ENCODE measurements around the gene KRT222.

The KRT222 gene

DNA sequence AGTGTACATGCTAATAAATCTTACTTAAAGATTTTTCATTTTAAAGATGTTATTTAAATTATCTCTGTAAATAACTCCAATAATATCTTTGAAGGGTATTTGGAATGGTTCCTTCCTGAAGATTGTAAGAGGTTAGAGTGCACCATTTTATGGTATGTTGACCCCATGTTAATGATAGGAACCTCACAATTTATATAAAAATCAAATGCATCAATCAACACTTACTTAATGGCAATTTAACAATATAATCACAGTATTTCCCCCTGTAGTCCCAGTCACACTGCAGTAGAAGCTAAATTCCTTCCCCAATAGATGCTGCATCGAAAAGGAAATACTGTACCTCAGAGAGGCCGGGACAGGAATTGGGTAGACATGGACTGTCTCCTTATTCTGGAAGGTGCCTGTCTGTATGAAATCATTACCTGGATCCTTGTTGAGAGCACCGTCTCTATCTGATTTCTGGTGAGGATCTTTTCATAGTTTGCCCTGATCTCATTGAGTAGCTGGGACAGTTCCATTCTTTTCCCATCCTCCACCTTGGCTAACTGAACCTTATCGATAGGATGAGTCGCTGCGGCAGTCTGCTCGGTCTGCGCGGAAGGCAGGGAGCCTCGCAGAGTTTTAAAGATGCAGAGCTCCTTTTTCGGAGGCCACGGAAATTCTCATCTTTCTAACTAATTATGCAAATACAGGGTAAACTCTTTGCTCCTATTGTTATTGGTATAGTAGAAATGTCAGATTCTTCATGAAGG is at the start of gene KRT222:
TSS of gene KRT222 (minus strand) at position 596 of the 752 bp plus-strand sequence. CDS start at position 518, 78 bp downstream.
- DNase-seq: no peak

DNA sequence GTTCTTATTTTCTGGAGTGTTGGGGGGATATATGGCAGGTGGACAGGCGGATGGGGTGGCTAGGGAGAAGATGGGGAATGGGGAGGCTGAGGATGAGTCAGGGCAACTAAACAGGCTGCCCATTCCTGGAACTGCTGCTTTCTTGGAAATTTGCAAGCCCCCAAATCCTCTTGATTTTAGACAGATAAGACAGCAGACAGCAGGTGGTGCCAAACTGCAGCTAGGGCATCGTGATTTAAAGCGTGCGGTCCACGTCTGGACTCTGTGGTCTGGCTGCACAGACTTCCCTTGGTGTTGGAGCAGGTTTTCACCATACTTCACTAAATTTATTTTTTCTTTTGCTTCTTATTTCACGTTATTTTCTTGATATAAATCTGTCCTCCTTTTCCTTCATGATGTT is 49.5 kb upstream of the KRT222 start:
- DNase-seq: no peak

DNA sequence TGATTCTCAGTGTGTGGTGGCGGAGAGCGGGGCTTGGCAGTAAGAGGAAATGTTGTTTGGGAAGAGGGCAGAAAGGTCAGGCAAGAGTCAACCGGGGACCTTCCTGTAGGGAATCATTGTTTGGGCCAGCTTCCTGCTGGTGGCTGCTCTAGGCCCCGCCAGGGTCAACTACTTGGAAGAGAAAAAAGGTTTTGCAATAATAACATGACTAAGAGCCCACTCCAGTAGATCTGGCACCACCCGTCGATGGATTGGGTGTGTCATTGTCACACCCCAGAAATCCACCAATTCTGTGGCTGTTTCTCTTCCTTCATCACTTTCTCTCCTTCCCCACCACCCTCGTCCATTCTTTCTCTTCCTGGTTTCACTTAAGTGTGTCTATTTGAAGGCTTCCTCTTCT is 42.8 kb upstream of the KRT222 start:
- no peak for DNase-seq

DNA sequence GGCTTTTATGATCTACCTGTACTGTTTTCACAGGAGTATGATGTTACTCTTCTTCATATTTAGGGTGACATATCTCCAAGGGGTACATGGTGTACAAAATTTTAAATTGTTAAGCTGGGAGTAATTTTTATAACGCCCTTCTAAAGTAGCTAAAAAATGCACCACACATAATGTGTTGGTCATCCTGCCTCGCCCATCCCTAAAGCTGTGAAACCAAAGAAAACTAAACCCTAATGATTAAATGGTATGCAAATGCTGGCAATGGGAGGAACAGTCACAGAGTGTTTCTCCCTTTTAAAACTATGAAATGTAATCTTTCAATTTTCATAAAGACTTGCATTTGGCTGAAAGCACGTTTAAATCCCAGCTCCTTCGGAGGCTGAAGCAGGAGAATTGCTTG is 40.6 kb upstream of the KRT222 start:
- no peak for DNase-seq

DNA sequence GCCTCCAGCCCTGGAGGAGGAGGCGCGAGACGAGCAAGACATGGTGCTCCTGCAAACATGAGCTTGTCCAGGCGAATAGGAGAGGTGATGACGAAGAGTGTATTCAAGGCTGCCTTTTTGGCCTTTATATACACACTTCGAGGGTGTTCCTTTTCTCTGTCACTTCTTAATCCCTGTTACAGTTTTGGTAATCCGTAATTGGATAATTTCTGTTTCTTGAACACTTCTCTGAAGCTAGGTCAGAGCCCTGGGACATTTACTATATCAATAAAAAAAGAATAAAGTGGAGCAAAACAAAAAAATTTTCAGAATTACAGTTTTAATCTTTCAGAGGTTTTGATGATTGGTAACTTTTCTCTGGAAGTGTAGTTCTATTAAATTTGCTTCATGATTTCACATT is 38.7 kb upstream of the KRT222 start, which contains the start of gene KRT24:
TSS of gene KRT24 (minus strand) at position 101 of the 400 bp plus-strand sequence. CDS start at position 42, 59 bp downstream.
- no peak for DNase-seq

DNA sequence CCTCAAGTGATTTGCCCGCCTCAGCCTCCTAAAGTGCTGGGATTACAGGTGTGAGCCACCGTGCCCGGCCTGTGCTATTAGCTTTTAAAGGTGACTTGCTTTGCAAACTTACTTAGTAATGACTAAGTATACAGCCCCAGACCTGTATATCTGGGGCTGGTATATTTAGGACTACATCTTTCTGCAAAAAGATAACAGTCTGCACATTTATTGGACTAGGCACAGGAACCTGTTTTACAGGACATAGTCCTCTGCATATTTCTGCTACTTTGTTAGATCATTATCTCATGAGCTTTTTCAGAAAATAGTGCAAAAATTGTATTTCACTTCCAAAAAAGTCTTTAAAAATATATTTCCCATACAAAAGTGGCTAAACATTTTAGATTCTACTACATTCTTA is 37.3 kb upstream of the KRT222 start:
- DNase-seq: no peak

DNA sequence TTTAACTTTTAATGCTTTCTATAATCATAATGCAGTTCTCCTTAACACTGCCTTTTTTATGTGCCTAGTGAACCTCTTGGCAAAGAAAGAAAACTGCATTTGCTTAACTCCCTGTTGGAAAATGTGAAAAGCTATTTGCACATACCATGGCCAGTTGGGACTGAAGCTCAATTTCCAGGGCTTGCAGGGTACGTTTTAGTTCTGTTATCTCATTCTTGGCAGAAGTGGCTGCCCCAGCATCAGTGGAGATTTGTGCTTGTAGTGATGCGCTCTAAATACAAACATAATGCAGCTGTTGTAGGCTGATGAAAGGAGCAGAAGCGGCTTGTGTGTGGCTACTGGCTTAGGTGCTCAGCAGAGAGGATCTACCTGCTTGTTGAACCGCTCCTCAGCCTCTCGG is 34.9 kb upstream of the KRT222 start:
- DNase-seq: no peak

DNA sequence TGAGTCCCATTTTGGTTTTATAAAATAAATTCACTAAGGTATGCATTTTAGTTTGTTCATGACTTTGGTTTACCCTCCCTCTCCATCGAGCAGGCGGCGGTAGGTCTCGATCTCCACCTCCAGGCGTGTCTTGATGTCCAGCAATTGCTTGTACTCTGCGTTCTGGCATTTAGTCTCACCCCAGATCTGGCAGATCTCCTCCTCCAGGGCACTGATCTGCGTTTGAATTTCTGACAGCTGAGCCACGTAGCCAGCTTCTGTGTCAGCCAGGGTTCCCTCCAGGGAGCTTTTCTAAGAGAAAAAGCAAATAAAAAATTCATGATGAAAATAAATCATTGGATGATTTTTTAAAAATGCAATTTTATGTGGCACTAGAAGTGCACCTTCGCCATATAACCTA is 34.4 kb upstream of the KRT222 start:
- no peak for DNase-seq

DNA sequence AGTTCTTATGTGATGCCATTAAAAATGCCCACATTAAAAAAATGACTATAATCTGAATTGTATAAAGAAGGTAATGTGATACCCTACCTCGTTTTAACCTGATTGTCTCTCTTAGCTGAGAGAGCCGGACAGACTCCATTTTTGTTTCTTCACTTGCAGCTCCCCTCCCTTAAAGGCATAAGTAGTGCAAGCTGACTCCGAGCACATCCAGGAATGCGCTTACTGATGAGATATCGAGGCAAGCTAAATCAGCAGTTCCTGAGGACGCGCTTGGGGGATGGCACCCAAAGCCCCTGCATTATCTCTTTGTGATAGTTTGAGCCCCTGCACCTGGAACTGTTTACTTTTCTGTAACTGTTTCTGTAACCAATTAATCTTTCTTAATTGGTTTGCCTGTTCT is 32.3 kb upstream of the KRT222 start:
- no peak for DNase-seq

DNA sequence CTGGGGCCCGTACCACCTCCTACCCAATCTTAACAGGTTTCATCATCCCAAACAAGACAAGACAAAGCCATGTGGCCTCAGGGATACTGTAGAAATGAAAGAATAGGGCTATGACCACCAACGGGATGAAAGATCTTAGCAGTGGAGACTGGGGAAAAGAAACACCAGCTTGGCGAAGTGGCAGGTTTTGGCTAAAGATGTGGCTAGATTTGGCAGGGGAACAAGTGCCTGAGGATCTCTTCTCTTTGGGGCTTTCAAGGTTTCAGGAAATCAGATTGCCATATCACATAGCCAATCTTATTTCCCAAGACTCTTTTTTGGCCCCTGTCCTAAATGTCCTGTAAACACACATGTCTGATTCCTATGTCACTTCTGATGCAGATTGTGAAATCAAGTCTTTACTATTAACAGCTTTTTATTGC is 31.7 kb upstream of the KRT222 start:
- DNase-seq: no peak

DNA sequence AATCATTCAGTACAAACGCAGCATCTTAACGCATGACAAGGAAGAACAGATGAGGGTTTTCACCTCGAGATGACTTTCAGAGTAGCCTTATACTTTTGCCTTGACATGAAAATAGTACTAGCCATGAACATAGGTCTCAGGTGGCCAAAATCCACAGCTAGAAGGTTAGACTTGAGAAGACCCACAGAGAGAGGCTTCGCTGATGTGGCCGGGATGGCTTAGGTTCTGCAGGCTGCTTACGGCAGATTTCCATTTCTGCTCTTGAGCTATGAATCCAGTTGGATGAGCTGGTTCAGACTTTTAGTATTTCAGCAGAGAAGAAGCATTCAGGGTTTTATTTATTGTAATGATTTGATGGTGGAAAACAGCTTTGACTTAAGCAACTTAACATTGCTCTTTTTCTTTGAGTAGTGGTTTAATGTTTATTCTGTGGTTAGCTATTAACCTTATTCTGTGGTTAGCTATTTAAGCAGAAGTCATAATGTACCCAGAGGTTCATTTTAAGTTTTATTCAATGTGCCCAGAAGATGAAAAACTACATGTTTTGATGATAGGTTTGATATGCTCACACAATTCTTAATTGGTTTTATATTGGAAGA is 31.0 kb upstream of the KRT222 start:
- DNase-seq: no peak

DNA sequence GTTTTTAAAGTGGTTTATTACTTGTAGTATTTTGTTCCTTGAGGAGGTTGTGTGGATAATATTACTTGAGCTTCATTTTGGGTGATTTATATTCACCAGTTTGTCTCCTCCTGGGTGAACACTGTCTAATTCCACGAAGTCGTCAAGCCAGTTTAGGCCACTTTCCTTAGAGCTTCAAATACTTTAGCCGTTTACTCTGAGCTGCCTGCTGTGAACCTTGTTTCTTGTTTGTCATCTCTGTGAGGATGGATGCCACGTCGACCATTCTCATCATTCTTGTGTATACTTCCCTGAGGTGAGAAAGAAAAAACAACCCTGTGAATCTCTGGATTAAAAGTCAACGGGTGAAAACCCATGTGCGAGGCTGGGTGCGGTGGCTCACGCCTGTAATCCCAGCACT is 29.6 kb upstream of the KRT222 start:
- no peak for DNase-seq

DNA sequence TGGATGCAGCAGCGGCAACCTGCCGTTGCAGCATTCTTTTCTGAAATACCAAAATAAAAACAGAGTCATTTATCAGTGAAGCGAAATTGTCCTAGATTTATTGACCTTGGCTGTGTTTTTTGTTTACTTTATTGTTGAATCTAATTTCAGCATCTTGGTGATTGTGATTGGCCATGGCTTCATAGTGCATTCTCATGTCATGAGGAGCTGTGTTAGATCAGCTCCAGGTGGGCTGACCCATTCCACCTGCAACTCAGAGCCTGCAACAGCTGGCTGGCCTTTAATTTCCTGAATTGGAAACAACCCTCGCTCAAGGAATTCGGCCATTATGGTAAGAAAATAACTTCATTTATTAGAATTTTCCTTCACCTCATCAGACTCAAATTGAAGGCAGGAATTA is 22.1 kb upstream of the KRT222 start:
- no peak for DNase-seq

DNA sequence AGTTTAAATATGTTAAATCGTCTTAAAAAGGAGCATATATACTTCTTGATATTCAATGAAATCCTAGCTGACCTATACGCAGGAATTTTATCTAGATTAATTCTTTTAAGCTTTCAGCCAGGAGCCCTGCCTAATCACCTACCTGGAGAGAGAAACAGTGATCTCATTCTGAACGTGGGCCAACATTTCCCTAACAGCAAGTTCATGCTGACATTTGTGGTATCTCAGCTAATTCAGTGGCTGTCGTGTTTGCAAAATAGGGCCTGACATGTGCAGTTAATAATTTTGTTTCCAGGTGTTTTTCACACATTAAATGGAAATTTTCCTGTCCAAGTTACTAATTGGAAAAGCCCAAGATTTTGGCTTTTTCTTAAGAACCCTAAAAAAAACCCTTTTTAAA is 21.2 kb upstream of the KRT222 start:
- peak; percentile 1 for DNase-seq

DNA sequence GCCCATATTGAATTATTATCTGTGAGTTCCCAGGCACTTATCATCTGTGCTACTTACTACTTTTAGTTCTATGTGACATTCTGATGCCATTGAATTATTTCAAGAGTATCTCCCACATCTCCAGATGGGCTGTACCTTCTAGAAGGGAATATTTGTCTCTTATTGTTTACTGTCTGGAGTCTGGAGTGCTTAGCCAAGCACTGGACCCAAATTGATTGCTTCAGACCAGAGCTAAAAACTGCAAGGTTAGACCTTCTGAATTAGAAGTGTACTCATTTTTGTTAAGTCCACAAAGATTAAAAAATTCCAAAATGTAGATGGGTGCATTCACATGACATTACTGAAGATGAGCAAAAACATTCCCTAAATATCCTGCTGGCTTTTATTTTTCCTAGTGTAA is 16.0 kb upstream of the KRT222 start:
- no peak for DNase-seq

DNA sequence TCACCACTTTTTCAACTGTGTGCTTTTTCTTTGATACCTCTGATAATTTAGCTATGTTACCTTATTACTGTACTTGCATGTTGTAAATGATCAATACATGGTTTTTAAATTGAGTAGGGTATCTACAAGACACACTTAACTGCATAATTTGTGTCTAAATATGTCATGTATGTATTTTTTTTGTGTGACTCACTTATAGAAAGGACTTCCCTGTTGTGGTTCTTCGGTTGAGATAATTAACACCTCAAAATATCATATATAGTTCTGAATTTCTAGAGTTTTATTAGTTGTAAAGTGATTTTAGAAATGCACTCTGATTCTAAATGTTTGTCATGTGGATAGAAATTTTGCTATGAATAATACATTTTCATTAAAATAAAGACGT is 14.5 kb upstream of the KRT222 start:
- no peak for DNase-seq

DNA sequence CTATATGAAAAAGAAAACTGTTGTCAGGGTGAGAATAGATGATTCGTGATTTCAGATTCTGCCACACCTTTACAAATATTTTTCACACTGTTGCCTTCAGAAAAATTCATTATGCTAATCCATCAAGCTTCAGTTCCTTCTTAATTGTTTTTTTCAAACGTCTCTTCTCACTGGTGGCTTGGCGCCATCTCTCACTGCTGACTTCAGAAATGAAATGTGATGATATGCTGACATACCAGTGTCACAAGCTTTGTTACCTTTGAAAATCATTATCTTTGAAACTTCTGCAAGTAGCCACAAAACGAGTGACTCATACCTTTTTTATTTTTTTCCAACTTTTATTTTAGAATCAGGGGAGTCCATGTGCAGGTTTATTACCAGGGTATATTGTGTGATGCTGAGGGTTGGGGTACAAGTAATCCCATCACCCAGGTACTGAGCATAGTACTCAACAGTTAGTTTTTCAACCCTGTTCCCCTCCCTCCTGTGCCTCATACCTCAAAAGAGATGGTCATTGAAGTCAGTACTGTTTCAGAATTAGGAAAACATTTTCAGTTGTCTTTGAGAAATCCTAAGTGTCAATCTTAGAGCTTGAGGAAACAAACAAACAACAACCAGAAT is 14.0 kb upstream of the KRT222 start:
- DNase-seq: no peak

DNA sequence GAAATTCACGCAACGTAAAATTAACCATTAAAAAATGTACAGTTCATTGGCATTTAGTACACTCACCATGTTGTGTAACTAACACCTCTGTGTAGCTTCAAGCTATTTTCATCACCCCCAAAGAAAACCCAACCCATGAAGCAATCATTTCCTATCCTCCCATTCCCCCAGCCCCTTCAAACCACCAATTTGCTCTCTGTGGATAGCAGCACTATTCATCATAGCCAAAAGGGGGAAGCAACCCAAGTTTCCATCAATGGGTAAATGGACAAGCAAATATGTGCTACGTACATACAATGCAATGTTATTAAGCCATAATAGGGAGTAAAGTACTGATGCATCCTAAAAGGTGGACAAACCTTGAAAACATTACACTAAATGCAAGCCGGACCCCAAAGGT is 10.9 kb upstream of the KRT222 start:
- no peak for DNase-seq

DNA sequence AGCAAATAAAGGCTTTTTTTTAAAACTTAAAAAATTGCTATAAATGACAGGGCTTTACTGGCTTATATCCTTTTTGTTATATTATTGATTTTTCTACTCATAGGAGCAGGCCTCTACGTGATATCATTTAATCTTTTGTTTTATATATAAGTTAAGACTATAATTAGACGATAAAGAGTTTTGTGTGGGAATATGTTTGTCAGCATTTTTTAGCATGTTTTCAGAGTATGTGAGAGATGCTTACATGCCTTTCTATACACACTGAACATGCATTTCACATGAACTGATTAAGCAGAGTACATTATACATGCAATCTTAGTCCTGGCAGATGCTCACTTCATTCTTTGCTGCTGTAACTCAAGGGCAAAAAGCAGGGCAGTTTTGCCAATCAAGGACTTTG is 7.7 kb upstream of the KRT222 start:
- DNase-seq: no peak

DNA sequence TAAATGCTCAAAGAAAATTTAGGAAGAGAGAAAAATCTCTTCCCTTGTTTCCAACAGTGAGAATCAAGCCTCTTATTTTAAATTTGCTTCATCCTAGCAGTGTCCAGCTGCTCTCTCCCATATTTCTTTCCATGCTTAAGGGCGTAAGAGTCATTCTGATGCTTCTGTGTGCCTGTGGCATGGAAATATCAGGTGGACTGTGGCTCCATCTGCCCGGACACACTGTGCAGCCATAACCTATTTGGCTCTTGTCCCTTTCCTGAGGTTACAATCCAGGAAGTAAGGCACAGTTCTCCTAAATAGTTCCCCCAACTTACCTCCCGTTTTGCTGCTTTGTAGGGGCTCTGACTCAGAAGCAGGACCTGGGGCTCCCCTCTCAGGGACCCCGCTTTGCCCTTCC is 6.3 kb upstream of the KRT222 start:
- no peak for DNase-seq

DNA sequence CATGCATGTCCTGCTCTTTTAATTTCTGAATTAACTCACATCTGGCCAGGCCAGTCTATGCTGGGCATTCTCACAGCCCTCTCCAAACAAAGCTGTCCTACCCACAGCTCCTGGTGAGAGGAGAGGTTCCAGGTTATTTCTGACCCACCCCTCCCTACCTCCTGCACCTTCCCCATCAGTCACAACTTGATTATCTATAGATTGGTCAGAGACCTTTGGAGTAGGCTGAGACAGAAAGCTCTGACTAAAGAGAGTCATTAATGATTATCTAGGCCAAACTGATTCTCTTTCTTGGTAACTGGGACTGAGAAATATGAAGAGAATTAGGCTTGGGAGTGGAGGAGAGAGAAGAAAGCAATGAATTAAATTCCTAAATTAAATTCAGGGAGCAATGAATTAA is 1.4 kb upstream of the KRT222 start:
- no peak for DNase-seq

DNA sequence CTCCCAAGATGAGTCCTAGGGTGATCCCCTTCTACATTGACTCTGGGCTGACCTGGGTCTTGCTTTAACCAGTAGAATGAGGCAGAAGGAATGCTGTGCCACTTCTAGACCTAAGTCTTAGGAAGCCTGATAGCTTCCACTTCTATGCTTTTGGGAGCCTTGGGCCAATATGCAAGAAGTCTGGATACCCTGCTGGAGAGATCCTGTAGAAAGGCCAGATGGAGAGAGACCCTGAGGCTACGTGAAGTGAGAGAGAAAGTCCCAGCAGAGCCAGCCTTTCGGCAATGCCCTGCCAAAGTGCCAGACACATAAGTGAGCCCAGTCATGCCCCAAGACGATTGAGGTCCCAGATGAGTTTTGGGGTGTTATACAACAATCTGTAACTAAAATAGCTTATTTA is 1.7 kb downstream of the KRT222 start:
- DNase-seq: no peak

DNA sequence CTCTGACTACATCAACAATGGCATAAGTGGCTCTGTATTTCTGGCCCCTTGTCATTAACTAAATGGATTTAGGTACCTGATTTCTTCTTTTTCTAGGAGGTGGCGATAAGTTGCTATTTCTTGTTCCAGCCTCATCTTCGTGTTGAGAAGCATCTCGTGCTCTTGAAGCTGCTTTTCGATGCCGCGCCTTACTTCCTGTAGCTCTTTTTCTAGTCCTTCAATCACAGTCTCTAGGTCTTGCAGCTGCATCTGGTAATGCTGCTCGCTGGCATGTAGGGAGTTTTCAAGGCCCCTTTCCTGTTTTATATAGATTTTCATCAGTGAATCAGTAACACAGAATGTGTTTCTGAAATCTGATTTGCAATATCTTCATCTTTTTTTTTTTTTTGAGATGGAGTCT is 5.1 kb downstream of the KRT222 start:
- no peak for DNase-seq

DNA sequence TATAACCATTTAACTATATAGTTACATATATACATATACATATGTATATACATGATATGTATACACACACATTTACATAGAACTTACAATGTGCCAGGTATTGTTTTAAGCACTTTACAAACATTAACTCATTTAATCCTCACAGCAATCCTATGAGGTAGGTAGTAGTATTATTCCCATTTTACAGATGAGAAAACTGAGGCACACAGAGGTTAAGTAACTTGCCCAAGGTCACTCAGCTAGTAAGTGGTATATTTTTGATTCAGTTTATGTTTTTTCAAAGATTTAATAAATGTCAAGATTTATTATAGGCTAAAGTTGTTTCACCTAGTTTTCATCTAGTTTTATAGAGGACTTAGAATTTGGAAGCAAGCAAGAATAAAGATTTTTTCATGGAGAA is 6.6 kb downstream of the KRT222 start:
- no peak for DNase-seq

DNA sequence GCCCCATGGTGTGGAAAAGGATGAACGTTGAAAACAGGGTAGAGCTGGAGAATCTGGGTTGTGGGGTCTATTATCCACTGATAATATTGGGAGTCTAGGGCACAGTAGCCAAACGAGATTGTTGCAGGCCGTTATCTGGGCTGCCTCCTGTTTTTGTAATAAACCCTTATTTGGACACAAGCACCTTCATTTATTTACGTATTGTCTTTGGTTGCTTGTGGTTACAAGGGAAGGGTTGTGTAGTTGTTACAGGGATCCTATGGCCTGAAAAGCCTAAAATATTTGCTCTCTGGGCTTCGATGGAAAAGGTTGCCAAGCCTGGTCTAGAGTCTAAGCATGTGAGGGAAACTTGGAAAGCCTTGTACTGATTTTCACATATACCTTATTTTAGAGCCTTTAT is 13.0 kb downstream of the KRT222 start:
- no peak for DNase-seq
